COLO829 (cell line): ENCODE data around the gene CRISPLD2.

Experiments
- DNase-seq: peaks from one replicate; pipeline ENCODE4 v3.0.0; 2012; ENCODE audit warnings: low spot score

The CRISPLD2 gene

GRCh38 chr16:84819644-84820304 lies at the start of gene CRISPLD2:
TSS of gene CRISPLD2 (plus strand) at chr16:84819985. CDS start at chr16:84838496, 18,511 bp downstream.
- peak; percentile 68 for DNase-seq

GRCh38 chr16:84773312-84773711 lies 46.5 kb upstream of the CRISPLD2 start:
- no peak for DNase-seq

GRCh38 chr16:84774810-84775209 lies 45.0 kb upstream of the CRISPLD2 start:
- no peak for DNase-seq

GRCh38 chr16:84775262-84775810 lies 44.4 kb upstream of the CRISPLD2 start:
- DNase-seq = no peak

- no peak for DNase-seq
Measured at GRCh38 chr16:84777435-84777834, 42.4 kb upstream of the CRISPLD2 start.

GRCh38 chr16:84778720-84779119 lies 41.1 kb upstream of the CRISPLD2 start:
- no peak for DNase-seq

GRCh38 chr16:84780063-84780462 lies 39.7 kb upstream of the CRISPLD2 start:
- no peak for DNase-seq

GRCh38 chr16:84780544-84781376 lies 39.0 kb upstream of the CRISPLD2 start:
- DNase-seq = no peak

GRCh38 chr16:84782846-84783245 lies 36.9 kb upstream of the CRISPLD2 start:
- no peak for DNase-seq

GRCh38 chr16:84785843-84786581 lies 33.8 kb upstream of the CRISPLD2 start:
- DNase-seq = no peak

GRCh38 chr16:84786605-84787262 lies 33.1 kb upstream of the CRISPLD2 start:
- no peak for DNase-seq

GRCh38 chr16:84787263-84787622 lies 32.5 kb upstream of the CRISPLD2 start:
- DNase-seq = no peak

- DNase-seq = no peak
Measured at GRCh38 chr16:84788920-84789391, 30.8 kb upstream of the CRISPLD2 start.

GRCh38 chr16:84789431-84789830 lies 30.4 kb upstream of the CRISPLD2 start:
- no peak for DNase-seq

- DNase-seq = no peak
Measured at GRCh38 chr16:84790301-84790700, 29.5 kb upstream of the CRISPLD2 start.

- no peak for DNase-seq
Measured at GRCh38 chr16:84791088-84791487, 28.7 kb upstream of the CRISPLD2 start.

GRCh38 chr16:84791501-84791900 lies 28.3 kb upstream of the CRISPLD2 start:
- DNase-seq = no peak

- DNase-seq = no peak
Measured at GRCh38 chr16:84794186-84794585, 25.6 kb upstream of the CRISPLD2 start.

- DNase-seq = no peak
Measured at GRCh38 chr16:84794626-84795025, 25.2 kb upstream of the CRISPLD2 start.

- DNase-seq = no peak
Measured at GRCh38 chr16:84795329-84796053, 24.3 kb upstream of the CRISPLD2 start.
